Measurements from ENCODE around the gene KCTD19. TPM values are rescaled to one million over a fixed set of nuclear protein-coding genes. Genes with fewer than 3 reads are reported as not detected.
"Not testable (repeated sequence)": the region's sequence is repeated elsewhere in the genome, so short reads cannot be mapped to it uniquely, and the experiment has no call there.

Gene KCTD19
- not detected for total RNA-seq

DNA sequence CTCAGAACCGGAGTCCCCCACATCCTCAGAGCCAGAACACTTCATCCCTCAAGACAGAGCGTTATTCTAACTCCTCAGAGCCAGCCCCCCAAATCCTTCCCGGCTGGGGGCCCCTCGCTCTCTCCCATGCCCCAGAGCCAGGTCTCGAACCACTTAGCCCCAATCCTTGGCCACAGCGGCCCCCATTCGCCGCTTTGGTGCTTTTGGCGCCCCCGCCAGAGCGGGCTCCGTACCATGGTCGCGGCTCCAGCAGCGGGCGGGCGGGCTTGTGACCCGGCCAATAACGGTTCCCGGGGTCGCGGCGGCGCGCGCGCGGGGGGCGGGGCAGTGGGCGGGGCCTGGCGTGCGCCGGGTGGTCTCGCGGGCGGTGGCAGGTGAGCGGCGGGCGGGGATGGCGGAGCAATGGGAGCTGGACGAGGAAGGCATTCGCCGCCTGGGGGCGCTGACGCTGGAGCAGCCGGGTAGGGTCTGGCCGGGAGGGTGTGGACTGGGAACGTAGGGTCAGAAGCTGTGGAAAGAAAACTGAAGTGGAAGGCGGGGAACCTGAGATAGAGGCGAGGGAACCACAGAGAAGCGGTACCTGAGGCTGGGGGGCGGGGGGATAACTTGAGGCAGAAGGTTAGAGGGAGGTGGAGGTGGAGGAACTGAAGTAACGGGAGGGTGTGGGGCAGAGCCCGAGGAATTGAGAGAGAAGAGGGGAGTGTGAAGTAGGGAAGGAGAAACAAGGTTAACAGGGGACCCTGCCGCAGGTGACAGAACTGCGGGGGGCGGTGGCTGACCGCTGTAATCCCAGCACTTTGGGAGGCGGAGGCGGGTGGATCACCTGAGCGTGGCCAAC lies at the start of gene KCTD19, which contains the start of gene LRRC36:
KCTD19 (minus strand) TSS at position 270 of the 838 bp plus-strand sequence; CDS start at position 236, 34 bp downstream.
LRRC36 (plus strand) TSS at position 344 of the 838 bp plus-strand sequence; CDS start at position 392, 48 bp downstream.
- no peaks in the 10 kb centered on the region for H3K36me3 ChIP-seq
- peaks cover 6 to 15% (median 14%) of the 10 kb centered on the region in 4 donors for H3K4me1 ChIP-seq
- peaks cover 0 to 40% (median 0%) of the 10 kb centered on the region in 4 donors for H3K27me3 ChIP-seq
- peak within 1 kb of the TSS; percentile 53 to 69 (median 58) for H3K4me3 ChIP-seq
- DNase-seq (ENCODE audit: extremely low spot score), result peak; percentile 62
- no peak for TF ChIP-seq POLR2A (IDR thresholded peaks at IDR 0.05; ENCODE audit: low read depth)
- TF ChIP-seq EP300 (IDR thresholded peaks at IDR 0.05), result no peak
- TF ChIP-seq POLR2AphosphoS5 (IDR thresholded peaks at IDR 0.05), result no peak
- TF ChIP-seq, protein P1, sequence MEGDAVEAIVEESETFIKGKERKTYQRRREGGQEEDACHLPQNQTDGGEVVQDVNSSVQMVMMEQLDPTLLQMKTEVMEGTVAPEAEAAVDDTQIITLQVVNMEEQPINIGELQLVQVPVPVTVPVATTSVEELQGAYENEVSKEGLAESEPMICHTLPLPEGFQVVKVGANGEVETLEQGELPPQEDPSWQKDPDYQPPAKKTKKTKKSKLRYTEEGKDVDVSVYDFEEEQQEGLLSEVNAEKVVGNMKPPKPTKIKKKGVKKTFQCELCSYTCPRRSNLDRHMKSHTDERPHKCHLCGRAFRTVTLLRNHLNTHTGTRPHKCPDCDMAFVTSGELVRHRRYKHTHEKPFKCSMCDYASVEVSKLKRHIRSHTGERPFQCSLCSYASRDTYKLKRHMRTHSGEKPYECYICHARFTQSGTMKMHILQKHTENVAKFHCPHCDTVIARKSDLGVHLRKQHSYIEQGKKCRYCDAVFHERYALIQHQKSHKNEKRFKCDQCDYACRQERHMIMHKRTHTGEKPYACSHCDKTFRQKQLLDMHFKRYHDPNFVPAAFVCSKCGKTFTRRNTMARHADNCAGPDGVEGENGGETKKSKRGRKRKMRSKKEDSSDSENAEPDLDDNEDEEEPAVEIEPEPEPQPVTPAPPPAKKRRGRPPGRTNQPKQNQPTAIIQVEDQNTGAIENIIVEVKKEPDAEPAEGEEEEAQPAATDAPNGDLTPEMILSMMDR (IDR thresholded peaks at IDR 0.05), result peak; percentile 25 to 52 (median 28)
- intact Hi-C loops (cut with DNase I), result no loop called here
- H3K9me3 ChIP-seq, result no peaks in the 10 kb centered on the region
- H3K27ac ChIP-seq (replicated peaks in 1 of 4), result no peak within 1 kb of the TSS
- 16% methylated on average over 32 of the region's 61 CpGs for WGBS

DNA sequence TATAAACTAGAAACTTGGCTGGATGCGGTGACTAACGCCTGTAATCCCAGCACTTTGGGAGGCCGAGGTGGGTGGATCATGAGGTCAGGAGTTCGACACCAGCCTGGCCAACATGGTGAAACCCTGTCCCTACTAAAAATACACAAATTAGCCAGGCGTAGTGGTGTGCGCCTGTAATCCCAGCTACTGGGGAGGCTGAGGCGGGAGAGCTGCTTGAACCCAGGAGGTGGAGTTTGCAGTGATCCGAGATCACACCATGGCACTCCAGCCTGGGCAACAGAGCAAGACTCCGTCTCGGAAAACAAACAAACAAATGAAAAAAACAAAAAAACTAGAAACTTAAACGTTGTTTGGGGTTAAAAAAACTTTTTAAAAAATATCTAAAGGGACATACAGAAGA lies 49.5 kb upstream of the KCTD19 start:
- H3K27ac ChIP-seq (replicated peaks in 1 of 4); H3K9me3 ChIP-seq; H3K27me3 ChIP-seq; H3K4me1 ChIP-seq; H3K36me3 ChIP-seq; DNase-seq (ENCODE audit: extremely low spot score); H3K4me3 ChIP-seq; intact Hi-C loops (cut with DNase I): not testable (repeated sequence)
- WGBS, result 93% methylated on average over 11 of the region's 11 CpGs

DNA sequence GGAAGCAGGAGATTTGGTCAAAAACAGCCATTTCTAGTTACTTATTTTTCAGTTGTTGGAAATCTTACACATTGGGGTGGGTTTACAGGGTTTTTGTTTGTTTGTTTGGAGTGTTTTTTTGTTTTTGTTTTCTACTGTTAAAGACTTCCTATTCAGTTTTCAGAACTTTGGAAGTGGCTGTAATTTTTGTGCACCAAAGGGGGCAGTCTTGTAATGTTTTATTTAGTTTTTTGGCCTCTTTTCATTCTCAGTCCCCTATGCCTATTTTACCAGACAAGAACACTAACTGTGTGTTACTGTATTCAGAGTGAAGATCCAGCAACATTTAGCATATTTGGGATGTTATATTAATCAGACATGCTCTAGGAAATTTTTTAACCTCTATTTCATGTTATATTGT lies 46.1 kb upstream of the KCTD19 start:
- Histone ChIP-seq H3K4me3 (no peak overlapping the region), H3K27me3 (no peaks in the 10 kb centered on the region), H3K4me1 (no peaks in the 10 kb centered on the region), H3K9me3 (no peaks in the 10 kb centered on the region), H3K27ac (replicated peaks in 1 of 4) (no peak overlapping the region), H3K36me3 (no peaks in the 10 kb centered on the region)
- no peak for TF ChIP-seq POLR2A (IDR thresholded peaks at IDR 0.05; ENCODE audit: low read depth)
- TF ChIP-seq, protein P1 (IDR thresholded peaks at IDR 0.05), result peak; percentile 61 to 62 (median 61)
- no peak for TF ChIP-seq EP300 (IDR thresholded peaks at IDR 0.05)
- intact Hi-C loops (cut with DNase I), result loop anchor here (5.0 kb wide), 1 partner anchor 45 kb away; the partner anchor contains the start of gene ZDHHC1
- DNase-seq (ENCODE audit: extremely low spot score), result no peak

DNA sequence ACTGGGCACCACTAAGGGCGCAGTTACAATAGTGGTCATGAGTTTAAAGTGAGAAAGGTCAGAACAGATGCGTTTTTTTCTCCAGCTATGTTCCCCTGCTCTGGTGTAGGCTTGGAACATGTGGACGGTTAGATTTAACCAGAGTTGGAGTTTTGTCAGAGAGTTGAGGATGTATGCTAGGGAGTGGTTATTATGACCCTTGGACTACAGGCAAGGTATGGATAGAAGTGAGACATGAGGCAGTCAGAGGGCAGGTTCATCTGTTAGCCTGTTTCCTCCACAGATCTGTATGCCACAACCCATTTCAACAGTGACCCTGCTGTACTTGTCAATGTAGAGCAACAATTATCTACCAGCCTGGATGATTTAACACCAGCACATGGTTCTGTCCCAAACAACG lies 44.1 kb upstream of the KCTD19 start:
- intact Hi-C loops (cut with DNase I), result loop anchor here (5.0 kb wide), 1 partner anchor 47 kb away; the partner anchor contains the start of gene ZDHHC1
- Histone ChIP-seq H3K4me3 (no peak overlapping the region), H3K9me3 (no peaks in the 10 kb centered on the region), H3K36me3 (no peaks in the 10 kb centered on the region), H3K4me1 (no peaks in the 10 kb centered on the region), H3K27me3 (no peaks in the 10 kb centered on the region), H3K27ac (replicated peaks in 1 of 4) (no peak overlapping the region)
- WGBS, result 91% methylated on average over 4 of the region's 4 CpGs
- peak; percentile 0 for DNase-seq (ENCODE audit: extremely low spot score)
- TF ChIP-seq POLR2A (IDR thresholded peaks at IDR 0.05; ENCODE audit: low read depth), result no peak
- no peak for TF ChIP-seq EP300 (IDR thresholded peaks at IDR 0.05)
- no peak for TF ChIP-seq POLR2AphosphoS5 (IDR thresholded peaks at IDR 0.05)
- TF ChIP-seq, protein P1 (IDR thresholded peaks at IDR 0.05), result no peak

DNA sequence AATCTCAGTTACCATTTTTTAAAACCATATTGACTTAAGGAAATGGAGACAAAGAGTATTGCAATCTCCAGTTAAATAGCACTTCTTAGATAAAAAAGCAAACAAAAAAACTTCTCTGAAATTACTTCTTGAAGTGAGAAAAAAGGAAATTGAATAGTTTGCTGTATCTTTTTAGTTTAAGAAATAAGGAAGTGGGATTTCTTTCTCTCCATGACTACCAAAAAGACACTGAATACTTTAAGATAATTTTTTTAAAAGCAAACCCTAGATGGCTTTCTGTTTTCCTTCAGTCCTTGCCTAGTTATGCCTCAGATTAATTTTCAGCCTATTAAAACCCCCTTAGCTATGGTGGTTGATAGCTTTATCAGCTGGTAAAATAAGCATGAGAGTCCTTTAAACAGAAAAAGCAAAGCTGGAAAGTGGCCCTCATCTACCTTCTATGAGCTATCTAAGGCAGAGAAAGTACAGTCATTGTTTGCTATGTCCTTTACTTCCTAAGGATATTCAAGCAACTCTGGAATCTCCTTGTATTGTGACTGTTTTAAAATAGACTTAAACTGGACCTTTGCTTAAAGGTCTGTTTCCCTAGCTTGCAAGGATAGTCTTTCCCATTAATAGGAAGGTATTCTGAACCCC lies 38.2 kb upstream of the KCTD19 start:
- no peak for TF ChIP-seq POLR2AphosphoS5 (IDR thresholded peaks at IDR 0.05)
- TF ChIP-seq, protein P1 (IDR thresholded peaks at IDR 0.05), result no peak
- TF ChIP-seq EP300 (IDR thresholded peaks at IDR 0.05), result no peak
- no peak for TF ChIP-seq POLR2A (IDR thresholded peaks at IDR 0.05; ENCODE audit: low read depth)
- Histone ChIP-seq H3K27ac (replicated peaks in 1 of 4) (peak overlapping the region in 1 of 4 donors; percentile 9), H3K4me3 (no peak overlapping the region), H3K27me3 (no peaks in the 10 kb centered on the region), H3K4me1 (no peaks in the 10 kb centered on the region), H3K9me3 (no peaks in the 10 kb centered on the region), H3K36me3 (no peaks in the 10 kb centered on the region)
- intact Hi-C loops (cut with DNase I), result no loop called here
- no peak for DNase-seq (ENCODE audit: extremely low spot score)

All from esophagus muscularis mucosa (tissue), 4 donors.